GM10847 (cell line): ENCODE measurements around the gene SYS1.

Experiments used
- POLR2A ChIP-seq: IDR thresholded peaks from 2 replicates; pipeline ENCODE4 v1.6.1; 2011; ENCODE audit not compliant: insufficient read length; ENCODE audit errors: extremely low read depth

Gene SYS1

GRCh38 chr20:45336530-45337366 is 26.2 kb upstream of the SYS1 start:
- no peak for TF ChIP-seq POLR2A

- no peak for TF ChIP-seq POLR2A
Measured at GRCh38 chr20:45337367-45338120, 25.4 kb upstream of the SYS1 start.

GRCh38 chr20:45338121-45339030 is 24.6 kb upstream of the SYS1 start:
- TF ChIP-seq POLR2A: no peak

GRCh38 chr20:45339084-45339483 is 23.9 kb upstream of the SYS1 start:
- no peak for TF ChIP-seq POLR2A

- no peak for TF ChIP-seq POLR2A
Measured at GRCh38 chr20:45339799-45340198, 23.2 kb upstream of the SYS1 start.

GRCh38 chr20:45340236-45340847 is 22.6 kb upstream of the SYS1 start:
- no peak for TF ChIP-seq POLR2A

- TF ChIP-seq POLR2A: no peak
Measured at GRCh38 chr20:45340951-45341350, 22.0 kb upstream of the SYS1 start.

- TF ChIP-seq POLR2A: no peak
Measured at GRCh38 chr20:45341579-45341938, 21.4 kb upstream of the SYS1 start.

GRCh38 chr20:45341939-45342854 is 20.8 kb upstream of the SYS1 start:
- no peak for TF ChIP-seq POLR2A

- TF ChIP-seq POLR2A: no peak
Measured at GRCh38 chr20:45342855-45343531, 20.0 kb upstream of the SYS1 start.

GRCh38 chr20:45343532-45344167 is 19.3 kb upstream of the SYS1 start:
- TF ChIP-seq POLR2A: no peak

- TF ChIP-seq POLR2A: no peak
Measured at GRCh38 chr20:45344168-45344860, 18.6 kb upstream of the SYS1 start.
